ENCODE measurements around the gene CCP110.
"Not testable (repeated sequence)": the region's sequence is repeated elsewhere in the genome, so short reads cannot be mapped to it uniquely, and the experiment has no call there.

The CCP110 gene

DNA sequence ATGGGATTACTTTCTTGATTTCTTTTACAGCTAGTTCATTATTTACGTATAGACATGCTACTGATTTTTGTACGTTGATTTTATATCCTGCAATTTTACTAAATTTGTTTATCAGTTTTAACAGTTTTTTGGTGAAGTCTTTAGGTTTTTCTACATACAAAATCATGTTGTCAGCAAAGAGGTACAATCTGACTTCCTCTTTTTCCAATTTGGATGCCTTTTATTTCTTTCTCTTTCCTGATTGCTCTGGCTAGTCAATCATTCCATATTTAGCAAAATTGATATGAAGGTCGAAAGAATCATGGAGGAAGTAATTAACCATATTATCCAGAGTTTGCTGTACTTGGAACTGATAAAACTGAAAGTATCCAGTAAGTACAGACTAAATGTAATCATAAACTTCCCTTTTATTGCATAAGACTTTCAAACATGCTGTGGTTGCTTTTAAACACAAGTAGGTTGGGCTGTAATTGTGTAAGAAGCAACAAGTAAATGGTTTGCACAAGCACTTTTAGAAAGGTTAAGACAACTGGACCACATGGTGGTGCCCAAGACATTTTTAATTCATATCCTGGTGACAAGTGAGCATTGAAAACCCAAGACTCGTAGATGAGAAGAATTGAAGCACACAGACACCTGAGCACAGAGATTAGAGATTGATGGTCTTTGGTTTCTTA is 10.2 kb upstream of the CCP110 start:
- DNase-seq (ENCODE audit: low read depth in 2 of 2): no peak

DNA sequence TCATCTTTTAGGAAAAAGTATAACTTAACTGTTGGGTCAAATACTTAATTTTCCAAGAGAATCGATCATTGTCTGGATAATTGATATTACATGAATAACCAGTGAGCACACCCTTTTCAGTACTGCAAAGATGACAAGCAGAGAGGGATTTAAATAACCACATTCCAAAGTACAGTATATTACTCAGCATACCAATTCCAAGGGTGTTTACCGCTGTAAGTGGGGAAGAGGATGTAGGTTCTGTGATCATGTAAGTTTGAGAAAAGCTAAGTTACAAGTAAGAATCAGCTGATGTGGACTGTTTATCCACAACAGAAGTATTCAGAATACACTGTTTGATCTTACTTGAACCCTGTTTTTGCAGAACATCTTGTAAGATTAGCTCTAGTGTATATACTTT is 8.0 kb upstream of the CCP110 start:
- DNase-seq (ENCODE audit: low read depth in 2 of 2): no peak

DNA sequence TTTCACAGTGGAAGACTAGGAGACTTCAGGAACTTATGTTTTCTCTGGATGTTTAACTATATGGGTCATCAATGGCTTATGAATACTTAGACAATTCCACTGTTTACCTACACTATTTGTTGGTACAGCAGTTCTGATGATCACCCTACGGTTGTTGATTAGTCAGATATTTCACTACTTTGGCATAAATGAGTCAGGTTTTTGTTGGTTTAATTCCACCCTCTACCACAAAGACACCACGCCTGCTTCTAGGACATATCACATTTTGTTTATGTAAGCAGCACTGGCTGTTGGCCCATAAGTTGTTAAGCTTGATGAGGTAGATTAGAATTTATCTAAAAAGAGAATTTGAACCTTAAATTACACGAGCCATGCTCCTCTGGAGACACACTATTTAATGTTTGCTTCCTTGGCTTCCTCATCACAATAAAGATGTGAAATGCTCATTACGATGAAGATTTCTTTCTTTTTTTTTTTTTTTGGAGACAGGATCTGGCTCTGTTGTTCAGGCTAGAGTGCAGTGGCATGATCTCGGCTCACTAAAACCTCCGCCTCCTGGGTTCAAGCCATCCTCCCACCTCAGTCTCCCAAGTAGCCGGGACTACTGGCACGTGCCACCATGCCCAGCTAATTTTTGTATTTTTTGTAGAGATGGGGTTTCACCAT is 6.2 kb upstream of the CCP110 start:
- DNase-seq (ENCODE audit: low read depth in 2 of 2): no peak

DNA sequence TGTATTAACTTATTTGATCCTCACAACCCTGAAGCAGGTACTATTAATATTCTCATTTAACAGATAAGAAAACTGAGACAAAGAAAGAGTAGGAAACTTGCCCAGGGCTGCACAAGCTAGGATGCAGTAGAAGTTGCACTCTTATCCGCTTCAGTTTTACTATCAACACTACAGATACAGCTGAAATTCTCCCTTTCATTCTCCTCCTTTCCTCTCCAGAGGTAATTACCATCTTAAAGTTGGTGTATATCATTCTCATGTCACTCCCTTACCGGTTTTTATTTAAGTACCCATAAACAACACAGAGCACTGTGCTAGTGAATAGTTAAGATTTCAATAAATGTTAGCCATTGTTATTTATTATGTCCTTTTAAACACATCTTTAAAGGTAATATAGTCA is 5.4 kb upstream of the CCP110 start:
- no peak for DNase-seq (ENCODE audit: low read depth in 2 of 2)

DNA sequence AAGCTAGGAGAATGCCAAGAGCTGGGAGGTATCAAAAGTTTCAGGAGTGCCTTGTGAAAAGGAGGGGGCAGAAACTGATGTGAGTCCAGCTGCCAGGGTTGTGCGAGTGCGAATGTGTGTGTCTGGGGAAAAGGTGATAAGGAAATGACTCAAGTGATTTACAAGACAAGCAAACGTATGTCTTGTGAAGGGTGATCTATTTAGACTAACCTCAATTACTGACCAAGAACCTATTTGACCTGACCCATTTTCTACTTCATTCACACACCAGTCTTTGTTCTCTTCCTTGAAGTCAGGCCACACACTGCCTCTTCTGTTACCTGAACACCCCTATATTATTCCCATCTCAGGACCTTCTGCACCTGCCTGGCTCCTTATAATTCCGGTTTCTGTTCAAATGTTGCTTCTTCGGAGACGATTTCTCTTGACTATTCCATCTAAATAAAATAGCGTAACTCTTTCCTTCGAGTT is 2.8 kb upstream of the CCP110 start:
- no peak for DNase-seq (ENCODE audit: low read depth in 2 of 2)

DNA sequence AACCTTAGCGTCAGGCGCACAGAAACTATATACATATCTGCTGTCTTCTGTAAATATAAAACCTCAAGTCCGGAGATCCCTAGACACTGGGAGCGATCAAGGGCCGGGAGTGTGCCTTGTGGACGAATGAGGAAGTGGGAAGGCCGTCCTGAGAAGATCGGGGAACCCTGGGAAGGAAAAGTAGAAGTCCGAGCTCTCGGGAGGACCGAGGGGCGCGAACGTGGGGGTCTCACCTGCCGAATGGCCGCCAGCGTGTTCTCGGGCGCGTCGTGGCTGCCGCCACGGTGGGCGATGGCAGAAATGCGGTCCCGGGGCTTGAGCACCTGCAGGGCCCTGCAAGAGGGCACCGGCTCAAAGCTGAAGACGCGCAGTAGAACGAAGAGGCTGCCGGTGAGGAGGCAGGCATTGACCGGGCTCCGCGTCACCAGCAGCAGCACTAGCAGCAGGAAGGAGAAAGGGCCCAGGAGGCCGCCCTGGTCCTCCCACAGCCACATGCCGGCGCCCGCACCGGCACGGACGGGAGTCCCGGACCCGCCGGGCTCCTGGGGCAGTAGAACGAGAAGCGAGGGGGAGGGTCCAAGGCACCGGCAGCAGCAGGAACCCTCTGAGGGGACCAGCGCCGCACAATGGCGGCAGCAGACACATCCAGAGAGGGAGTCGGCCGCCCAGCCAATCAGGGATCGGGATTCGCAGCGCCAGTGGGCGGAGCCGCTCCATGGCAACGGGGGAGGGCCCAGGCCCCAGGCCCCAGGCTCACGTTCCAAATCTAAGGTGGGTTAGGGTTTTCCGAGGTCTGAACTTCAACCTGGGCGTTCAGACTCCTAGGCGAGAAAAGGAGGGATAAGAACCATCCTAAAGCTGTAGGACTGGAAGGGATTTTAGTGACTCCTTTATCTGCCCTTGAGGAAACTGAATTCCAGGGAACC is 2.0 kb upstream of the CCP110 start, which contains the start of gene GDE1:
TSS of gene GDE1 (minus strand) at position 628 of the 926 bp plus-strand sequence. CDS start at position 494, 134 bp downstream.
- peak; percentile 91 to 92 for DNase-seq (ENCODE audit: low read depth in 2 of 2)

DNA sequence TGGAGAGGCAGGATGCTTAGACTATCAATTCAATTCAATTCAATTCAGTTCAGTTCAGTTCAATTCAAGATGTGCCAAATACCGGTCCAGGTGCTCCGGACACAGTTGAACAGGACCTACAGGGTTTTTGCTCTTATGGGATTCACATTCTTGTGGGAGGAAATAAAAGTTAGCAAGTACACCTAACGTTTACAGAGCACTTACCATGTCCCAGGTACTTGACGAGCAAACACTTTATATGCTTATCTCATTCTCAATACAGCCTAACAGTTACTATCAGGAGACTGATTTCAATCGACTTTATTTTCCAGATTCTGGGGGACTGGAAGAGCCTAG is 1.4 kb upstream of the CCP110 start:
- DNase-seq (ENCODE audit: low read depth in 2 of 2): no peak

DNA sequence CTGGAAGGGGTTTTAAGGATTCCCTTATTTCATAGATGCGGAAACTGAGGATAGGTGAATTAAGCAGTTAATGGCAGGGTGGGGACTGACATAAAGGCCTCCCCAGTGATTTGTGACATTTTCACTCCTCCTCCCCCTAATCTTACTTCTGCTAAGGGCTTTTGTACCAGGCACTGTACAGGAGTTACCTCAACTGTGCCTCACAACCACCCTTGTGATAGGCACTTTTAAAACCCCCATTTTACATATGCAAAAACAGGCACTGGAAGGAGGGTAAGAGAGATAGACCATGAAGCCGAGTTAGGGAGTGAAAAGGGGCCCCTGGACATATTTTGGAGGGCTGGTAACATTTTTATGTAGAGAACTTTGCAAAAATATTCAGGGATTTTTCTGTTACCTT is 982 bp upstream of the CCP110 start:
- no peak for DNase-seq (ENCODE audit: low read depth in 2 of 2)

DNA sequence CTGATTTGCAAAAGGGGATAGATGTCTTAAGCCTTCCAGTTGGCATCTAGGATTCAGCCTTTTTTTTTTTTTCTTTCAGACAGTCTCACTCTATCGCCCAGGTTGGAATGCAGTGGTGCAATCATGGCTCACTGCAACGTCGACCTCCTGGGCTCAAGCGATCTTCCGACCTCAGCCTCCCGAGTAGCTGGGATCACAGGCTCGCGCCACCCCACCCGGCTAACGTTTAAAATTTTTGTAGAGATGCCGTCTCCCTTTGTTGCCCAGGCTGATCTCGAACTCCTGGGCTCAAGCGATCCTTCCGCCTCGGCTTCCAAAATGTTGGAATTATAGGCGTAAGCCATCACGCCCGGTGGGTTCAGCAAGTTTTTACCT is 571 bp upstream of the CCP110 start:
- DNase-seq (ENCODE audit: low read depth in 2 of 2): no peak

DNA sequence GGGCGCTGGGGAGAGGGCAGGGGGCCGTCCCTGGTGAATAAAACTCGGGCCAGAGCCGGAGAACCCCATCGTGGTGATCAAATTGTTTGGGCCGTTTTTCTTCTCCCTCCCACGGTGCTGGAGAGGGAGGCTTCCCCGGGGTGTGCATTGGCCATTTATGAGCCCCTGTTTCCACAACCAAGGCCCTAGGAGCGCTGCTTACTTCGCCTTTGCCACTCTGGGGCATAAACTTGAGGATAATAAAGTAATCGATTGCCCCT is 544 bp downstream of the CCP110 start:
- no peak for DNase-seq (ENCODE audit: low read depth in 2 of 2)

DNA sequence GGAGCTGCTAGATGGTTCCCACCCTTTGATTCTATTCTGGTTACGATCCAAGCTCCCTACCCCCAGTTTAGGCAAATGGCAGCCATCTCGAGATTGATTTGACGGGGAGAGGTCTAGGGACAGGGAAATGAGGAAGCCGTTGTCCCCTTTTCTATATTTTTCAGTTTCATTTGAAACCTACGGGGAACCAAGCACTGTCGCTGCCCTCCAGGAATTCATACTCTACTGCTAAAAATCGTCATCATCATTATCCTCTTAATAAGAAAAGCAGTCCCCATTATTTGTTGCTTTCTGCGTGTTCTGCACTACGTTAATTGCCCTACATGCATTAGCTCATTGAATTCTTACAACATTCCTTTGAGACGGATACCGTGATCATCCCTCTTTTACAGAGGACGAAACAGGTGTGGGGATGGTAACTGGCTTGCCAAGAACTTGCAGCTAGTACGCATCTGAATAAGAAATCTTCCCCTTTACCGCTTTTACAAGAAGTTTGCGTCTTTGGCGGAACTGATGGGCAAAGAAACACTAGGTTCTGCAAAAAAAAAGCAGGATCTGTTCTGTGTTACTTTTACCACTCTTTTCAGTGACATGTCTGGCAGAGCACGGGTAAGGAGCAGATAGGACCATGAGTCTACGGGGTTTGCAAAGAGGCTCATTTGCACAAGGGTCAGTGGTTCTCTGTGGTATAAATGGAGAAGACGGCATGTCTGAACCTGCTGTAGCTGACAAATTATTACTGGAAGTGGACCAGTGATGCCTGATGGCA is 1.1 kb downstream of the CCP110 start:
- no peak for DNase-seq (ENCODE audit: low read depth in 2 of 2)

DNA sequence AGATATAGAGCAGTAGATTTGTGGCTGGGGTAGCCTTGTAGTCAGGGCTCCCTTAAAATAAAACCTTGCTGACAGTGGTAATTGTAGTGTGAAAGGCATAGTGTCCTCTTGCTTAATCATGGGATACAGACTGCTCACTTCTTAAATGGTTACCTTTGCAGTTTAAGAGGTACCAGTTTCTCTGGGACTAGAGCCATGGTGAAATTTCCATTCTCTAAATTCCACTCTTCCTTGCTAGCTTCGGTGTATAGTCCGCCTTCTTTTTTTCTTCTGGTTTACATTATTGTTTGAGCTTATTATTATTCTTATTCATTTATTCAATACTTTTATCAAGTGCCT is 1.6 kb downstream of the CCP110 start:
- DNase-seq (ENCODE audit: low read depth in 2 of 2): no peak

DNA sequence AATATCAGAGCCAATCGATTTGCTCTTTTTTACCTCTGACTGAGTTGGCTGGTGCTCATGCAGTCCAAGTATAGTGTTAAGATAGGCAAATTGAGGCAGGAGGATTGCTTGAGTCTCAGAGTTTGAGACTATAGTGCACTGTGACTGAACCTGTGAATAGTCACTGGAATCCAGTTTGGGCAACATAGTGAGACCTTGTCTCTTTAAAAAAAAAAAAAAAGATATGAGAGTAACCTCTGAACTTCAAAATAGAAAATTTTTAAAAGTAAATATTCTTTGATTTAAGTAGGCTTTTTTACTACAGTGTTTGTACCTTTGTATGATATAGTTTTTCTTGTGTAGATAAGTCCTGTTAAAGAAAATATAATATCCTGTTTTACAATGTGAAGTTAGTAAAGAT is 3.4 kb downstream of the CCP110 start:
- no peak for DNase-seq (ENCODE audit: low read depth in 2 of 2)

DNA sequence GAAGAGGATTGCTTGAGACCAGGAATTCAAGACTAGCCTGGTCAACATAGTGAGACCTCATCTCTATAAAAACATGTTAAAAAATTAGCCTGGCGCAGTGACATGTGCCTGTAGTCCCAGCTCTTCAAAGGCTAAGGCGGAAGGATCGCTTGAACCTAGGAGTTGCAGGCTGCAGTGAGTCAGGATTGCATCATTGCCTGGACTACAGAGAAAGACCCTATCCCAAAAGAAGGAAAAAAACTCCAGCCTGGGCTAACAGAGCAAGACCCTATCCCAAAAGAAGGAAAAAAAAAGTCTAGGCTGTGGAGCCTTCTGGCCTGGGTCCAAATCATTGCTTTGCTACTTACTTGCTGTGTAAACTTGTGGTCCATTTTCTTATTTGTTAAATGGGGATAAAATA is 4.9 kb downstream of the CCP110 start:
- DNase-seq (ENCODE audit: low read depth in 2 of 2): no peak

DNA sequence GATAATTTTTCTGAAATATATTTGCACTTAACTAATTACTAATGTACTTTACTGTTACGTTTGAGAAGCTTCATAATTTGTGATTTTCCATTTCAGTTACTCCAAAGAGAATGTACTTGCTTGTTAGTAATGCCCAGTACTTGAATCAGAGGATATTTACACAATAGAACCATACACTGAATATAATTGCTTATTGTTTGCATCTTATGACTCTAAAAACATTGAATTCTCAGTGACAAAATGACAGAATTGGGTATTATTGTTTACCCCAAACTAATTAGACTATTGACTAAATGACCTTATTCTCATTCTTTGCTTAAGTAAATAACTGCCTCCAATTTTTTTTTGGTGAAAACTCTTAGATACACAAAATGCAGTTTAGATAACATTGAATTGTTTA is 8.9 kb downstream of the CCP110 start:
- DNase-seq (ENCODE audit: low read depth in 2 of 2): no peak

DNA sequence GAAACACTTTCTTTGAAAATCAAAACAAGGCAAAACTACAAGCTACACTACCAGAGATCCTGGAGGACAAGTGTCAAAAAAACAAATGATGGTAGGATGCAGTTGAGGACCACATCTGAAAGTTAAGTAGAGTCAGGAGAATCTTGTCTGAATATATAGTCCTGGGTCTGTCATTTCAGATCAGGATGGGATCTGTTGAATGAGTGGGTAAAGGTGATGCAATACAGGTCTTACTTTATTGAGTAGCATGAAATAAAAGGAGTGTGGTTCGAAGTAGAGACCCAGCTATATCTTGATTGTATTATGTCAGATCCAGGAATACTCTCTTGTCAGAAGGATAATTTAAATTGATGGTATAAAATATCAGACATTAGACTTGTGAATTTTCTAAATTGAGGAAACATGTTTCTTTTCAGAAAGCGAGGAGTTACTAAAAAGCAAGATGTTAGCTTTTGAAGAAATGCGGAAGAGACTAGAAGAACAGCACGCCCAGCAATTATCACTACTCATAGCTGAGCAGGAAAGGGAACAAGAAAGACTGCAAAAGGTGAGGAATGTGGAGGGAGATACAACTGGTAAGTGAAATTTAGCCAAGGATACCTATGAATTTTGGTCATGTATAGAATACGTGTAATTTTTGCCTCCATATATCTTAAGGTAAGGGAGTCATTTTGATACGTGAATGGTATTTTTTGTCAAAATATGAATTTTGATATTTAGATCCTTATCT is 16.7 kb downstream of the CCP110 start:
- DNase-seq (ENCODE audit: low read depth in 2 of 2): no peak

DNA sequence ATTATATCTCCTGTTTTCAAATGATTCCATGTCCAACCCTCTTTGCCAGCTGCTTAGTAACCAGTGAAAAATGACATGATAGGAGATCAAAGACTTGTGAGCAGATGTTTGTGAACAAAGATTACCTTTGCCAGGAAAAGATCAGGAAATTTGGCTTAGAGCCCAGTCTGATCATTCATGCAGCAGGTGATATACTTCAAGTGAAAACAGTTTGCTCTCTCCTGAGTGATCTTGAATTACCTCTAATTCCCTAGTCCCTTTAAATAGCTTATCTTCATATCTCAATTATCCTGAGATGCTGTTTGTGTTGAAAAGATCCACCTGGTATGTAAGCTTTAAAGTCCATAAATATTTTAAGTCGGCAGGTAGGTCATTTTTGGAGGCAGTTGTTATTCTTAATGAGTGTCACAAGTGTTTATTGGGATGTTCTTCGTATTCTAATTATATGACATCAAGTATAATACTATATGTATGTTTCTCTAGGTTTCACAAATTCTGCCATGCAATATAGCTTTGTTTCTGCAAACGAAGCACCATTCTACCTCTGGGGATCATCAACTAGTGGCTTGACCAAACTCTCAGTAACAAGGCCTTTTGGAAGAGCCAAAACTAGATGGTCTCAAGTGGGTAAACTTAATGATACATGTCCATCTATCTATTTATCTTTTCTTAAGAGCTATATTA is 18.5 kb downstream of the CCP110 start:
- DNase-seq (ENCODE audit: low read depth in 2 of 2): no peak

DNA sequence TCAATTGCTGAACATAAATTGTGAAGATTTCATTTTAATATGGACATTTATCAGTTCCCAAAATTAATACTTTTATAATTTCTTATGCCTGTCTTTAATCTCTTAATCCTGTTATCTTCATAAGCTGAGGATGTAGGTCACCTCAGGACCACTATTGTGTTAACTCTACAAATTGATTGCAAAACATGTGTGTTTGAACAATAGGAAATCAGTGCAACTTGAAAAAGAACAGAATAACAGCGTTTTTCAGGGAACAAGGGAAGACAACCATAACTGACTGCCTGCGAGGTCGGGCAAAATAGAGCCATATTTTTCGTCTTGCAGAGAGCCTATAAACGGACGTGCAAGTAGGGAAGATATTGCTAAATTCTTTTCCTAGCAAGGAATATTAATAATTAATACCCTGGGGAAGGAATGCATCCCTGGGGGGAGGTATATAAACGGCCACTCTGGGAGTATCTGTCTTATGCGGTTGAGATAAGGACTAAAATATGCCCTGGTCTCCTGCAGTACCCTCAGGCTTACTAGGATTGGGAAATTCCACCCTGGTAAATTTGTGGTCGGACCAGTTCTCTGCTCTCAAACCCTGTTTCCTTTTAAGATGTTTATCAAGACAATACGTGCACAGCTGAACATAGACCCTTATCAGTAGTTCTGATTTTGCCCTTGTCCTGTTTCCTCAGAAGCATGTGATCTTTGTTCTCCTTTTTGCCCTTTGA is 19.7 kb downstream of the CCP110 start:
- not testable (repeated sequence) for DNase-seq (ENCODE audit: low read depth in 2 of 2)

DNA sequence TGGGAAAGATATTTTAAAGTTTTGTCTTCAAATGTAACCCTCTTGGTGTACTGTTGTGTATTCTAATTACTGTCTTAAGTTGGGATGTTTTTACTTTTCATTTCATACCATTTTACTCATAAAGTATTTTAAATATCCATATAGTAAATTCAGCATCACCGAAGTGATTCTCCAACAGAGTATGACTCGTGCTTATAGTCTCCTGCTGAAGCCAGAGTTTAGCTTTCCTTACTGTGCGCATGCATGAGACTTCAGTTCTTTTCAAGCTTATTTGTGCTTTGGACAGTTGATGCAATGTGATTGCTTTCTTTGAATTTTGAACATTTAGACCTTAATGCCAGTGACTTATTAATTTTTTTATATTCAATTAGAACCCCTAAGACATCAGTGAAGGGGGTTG is 24.4 kb downstream of the CCP110 start:
- DNase-seq (ENCODE audit: low read depth in 2 of 2): no peak

DNA sequence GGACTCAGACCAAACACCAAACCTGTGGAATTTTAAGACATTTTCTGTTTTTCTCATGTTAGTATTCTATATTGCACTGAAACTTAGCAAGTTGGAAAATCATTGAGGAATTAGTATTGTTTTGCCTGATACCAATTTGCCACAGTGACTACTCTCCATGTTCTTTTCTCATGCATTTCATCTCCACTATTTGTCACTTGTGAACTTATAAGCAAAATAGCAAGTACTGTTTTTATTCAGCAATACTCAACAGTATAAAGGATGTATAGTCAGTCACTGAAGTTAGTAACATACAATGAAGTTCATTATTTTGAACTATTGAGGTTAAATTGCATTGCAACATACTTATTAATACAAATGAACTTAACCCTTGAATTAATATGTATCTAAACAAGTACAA is 25.9 kb downstream of the CCP110 start:
- DNase-seq (ENCODE audit: low read depth in 2 of 2): no peak

All from activated CD4-positive, alpha-beta T cell treated with anti-CD3 and anti-CD28 coated beads for 24 hours (primary cell).